ENCODE measurements around the gene CCL19.

GRCh38 chr9:34719021-34719768, 28.1 kb upstream of the CCL19 start:
- TF ChIP-seq CTCF (IDR thresholded peaks at IDR 0.05) (no peak), POLR2AphosphoS5 (IDR thresholded peaks at IDR 0.05) (no peak)

Measured in transverse colon (tissue), 4 donors.